PC-3 (cell line): ENCODE measurements around the gene SH3D19. TPM values are rescaled to one million over a fixed set of nuclear protein-coding genes. Genes with fewer than 3 reads are reported as not detected.

ENCODE experiments used
- ATAC-seq: fragments of 200-7000 bp; cut with Tn5 transposase; 2 replicates; pipeline ENCODE4 v1.9.1; 2020; ENCODE audit warnings: mild to moderate bottlenecking, moderate library complexity
- BruUV-seq: library from RNA; stranded (reverse); fragments of 400-500 nt; replicated peaks from 2 replicates; lab custom pipeline; 2021; lab: Mats Ljungman, UMichigan
- CTCF ChIA-PET: fragments of 300-600 bp; sonication (Branson Sonifier 250); formaldehyde crosslinking; loops from one replicate; lab custom pipeline; 2022; ENCODE audit warnings: antibody characterized with exemption; lab: Charles Lee
- POLR2A ChIA-PET: fragments of 300-600 bp; sonication (Branson Sonifier 250); formaldehyde crosslinking; loops from one replicate; lab custom pipeline; 2022; ENCODE audit warnings: antibody characterized with exemption; ENCODE audit not compliant: unreplicated experiment; lab: Charles Lee
- DNase-seq: peaks from one replicate; pipeline ENCODE4 v3.0.0-alpha.2; 2015
- H2AFZ ChIP-seq: fragments of 300-600 bp; sonication (generic); 2 replicates; pipeline ENCODE4 v1.6.0; 2016; ENCODE audit warnings: antibody characterized with exemption, low read length
- H3F3A ChIP-seq: fragments of 300-600 bp; sonication (generic); one replicate; pipeline ENCODE4 v1.6.0; 2017; ENCODE audit warnings: antibody characterized with exemption, low read length, control low read depth, mild to moderate bottlenecking; ENCODE audit not compliant: unreplicated experiment
- H3K27ac ChIP-seq: fragments of 300-600 bp; sonication (generic); 2 replicates; pipeline ENCODE4 v1.5.1; 2016; ENCODE audit warnings: mild to moderate bottlenecking, low read length
- H3K27me3 ChIP-seq: fragments of 300-600 bp; sonication (generic); 2 replicates; pipeline ENCODE4 v1.6.1; 2016; ENCODE audit warnings: low read length, mixed read lengths
- H3K36me3 ChIP-seq: fragments of 300-600 bp; sonication (generic); 2 replicates; pipeline ENCODE4 v1.6.1; 2016; ENCODE audit warnings: low read depth, mixed run types, low read length, mixed read lengths
- H3K4me1 ChIP-seq: fragments of 300-600 bp; sonication (generic); 2 replicates; pipeline ENCODE4 v1.5.1; 2016; ENCODE audit warnings: low read length; ENCODE audit not compliant: insufficient read depth
- H3K4me2 ChIP-seq: fragments of 300-600 bp; sonication (generic); 2 replicates; pipeline ENCODE4 v1.6.0; 2016; ENCODE audit warnings: low read length
- H3K4me3 ChIP-seq: fragments of 300-600 bp; sonication (generic); 2 replicates; pipeline ENCODE4 v1.5.1; 2016; ENCODE audit warnings: mild to moderate bottlenecking, low read length, mixed read lengths
- H3K79me2 ChIP-seq: fragments of 300-600 bp; sonication (generic); 2 replicates; pipeline ENCODE4 v1.6.1; 2017; ENCODE audit warnings: low read length, mixed read lengths
- H3K9ac ChIP-seq: fragments of 300-600 bp; sonication (generic); 2 replicates; pipeline ENCODE4 v1.6.0; 2016; ENCODE audit warnings: mild to moderate bottlenecking, low read length
- H3K9me2 ChIP-seq: fragments of 300-600 bp; sonication (generic); replicated peaks from 2 replicates; pipeline ENCODE4 v1.6.1; 2016; ENCODE audit warnings: mixed run types, low read length, mixed read lengths
- H3K9me3 ChIP-seq: fragments of 300-600 bp; sonication (generic); 2 replicates; pipeline ENCODE4 v1.6.1; 2016; ENCODE audit warnings: low read length, mixed read lengths
- H4K20me1 ChIP-seq: fragments of 300-600 bp; sonication (generic); 2 replicates; pipeline ENCODE4 v1.6.1; 2016; ENCODE audit warnings: low read length, mixed read lengths
- EZH2 ChIP-seq: fragments of 300-600 bp; sonication (generic); IDR thresholded peaks from one replicate; pipeline ENCODE4 v1.6.1; 2017; ENCODE audit warnings: antibody characterized with exemption, mild to moderate bottlenecking, low read length; ENCODE audit not compliant: unreplicated experiment
- EZH2phosphoT487 ChIP-seq: fragments of 300-600 bp; sonication (generic); IDR thresholded peaks from 2 replicates; pipeline ENCODE4 v1.6.1; 2018; ENCODE audit warnings: mild to moderate bottlenecking, antibody characterized with exemption, low read length, borderline replicate concordance
- intact Hi-C: fragments of 100-400 bp; cut with micrococcal nuclease; formaldehyde crosslinking; loops from 2 replicates; pipeline ENCODE4 v1.9.0; 2023
- total RNA-seq: library from RNA; depleted of rRNA; stranded (reverse); fragments of >200 nt; gene quantifications from 2 replicates; pipeline ENCODE4 v1.2.3, GENCODE V29; 2014
- TF ChIP-seq, protein P1 (sequence below): fragments of 300-600 bp; sonication (generic); conservative IDR thresholded peaks from 2 replicates; pipeline ENCODE4 v1.5.1; 2017; ENCODE audit warnings: antibody characterized with exemption, low read depth, mild to moderate bottlenecking, low read length

The SH3D19 gene
- total RNA-seq, 1 experiment from 2014 or later: 30.1 TPM

DNA sequence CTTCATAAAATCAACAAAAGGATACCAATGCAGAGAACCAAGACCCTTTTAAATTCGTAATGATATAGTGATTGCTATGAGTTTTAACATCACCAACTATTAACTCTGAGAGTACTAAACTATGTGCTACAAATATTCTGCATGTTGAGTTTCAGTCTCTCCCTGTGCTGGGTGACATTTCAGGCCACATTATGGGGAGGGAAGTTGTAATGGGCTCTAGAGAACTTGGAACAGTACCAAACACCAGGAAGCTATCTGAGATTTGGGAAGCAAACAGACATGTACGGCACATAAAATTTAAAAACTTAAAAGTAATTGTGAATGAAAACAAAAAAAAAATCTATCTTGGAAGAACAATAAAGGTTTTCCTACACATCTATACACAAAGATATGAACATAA, 108.1 kb downstream of the SH3D19 start:
- BruUV-seq: no TSS peak
- Histone ChIP-seq H3K9me3 (no peaks in the 10 kb centered on the region), H3K79me2 (no peaks in the 10 kb centered on the region), H3K9ac (no peak overlapping the region), H3K27ac (no peak overlapping the region), H3K36me3 (no peaks in the 10 kb centered on the region), H2AFZ (no peak overlapping the region), H3K4me2 (no peak overlapping the region), H3K27me3 (no peaks in the 10 kb centered on the region), H3K9me2 (no peaks in the 10 kb centered on the region), H3F3A (no peaks in the 10 kb centered on the region), H3K4me1 (0 out of 2 replicates have a peak, but pooled peaks cover 4% of the 10 kb centered on the region), H4K20me1 (no peaks in the 10 kb centered on the region), H3K4me3 (no peak overlapping the region)
- ChIA-PET CTCF (no interaction called here), POLR2A (no interaction called here)
- intact Hi-C loops: no loop called here
- ATAC-seq (no peak), DNase-seq (no peak)
- TF ChIP-seq, protein P1, sequence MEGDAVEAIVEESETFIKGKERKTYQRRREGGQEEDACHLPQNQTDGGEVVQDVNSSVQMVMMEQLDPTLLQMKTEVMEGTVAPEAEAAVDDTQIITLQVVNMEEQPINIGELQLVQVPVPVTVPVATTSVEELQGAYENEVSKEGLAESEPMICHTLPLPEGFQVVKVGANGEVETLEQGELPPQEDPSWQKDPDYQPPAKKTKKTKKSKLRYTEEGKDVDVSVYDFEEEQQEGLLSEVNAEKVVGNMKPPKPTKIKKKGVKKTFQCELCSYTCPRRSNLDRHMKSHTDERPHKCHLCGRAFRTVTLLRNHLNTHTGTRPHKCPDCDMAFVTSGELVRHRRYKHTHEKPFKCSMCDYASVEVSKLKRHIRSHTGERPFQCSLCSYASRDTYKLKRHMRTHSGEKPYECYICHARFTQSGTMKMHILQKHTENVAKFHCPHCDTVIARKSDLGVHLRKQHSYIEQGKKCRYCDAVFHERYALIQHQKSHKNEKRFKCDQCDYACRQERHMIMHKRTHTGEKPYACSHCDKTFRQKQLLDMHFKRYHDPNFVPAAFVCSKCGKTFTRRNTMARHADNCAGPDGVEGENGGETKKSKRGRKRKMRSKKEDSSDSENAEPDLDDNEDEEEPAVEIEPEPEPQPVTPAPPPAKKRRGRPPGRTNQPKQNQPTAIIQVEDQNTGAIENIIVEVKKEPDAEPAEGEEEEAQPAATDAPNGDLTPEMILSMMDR: no peak
- no peak for TF ChIP-seq EZH2phosphoT487
- TF ChIP-seq EZH2: no peak

DNA sequence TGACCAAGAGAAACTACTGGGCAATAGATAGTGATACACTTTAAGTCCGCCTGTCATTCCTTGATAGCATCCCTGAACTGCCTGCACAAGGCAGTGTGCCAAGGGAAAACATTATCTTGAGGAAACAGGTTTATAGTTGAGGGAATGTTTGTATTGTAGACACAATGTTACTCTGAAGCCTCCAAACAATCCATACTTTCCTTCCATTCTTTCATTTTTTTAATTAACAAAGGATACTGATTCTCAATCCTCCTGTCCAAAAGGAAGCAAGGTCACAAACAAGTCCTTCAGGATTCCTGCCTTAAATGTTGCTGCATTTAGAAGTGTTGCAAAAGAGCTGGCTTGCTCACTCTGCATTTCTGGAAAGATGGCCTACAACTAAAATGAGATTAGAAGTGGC, 110.1 kb downstream of the SH3D19 start:
- Histone ChIP-seq H3K27me3 (no peaks in the 10 kb centered on the region), H3K36me3 (no peaks in the 10 kb centered on the region), H3K9ac (no peak overlapping the region), H3K9me2 (no peaks in the 10 kb centered on the region), H2AFZ (no peak overlapping the region), H3K4me1 (0 out of 2 replicates have a peak, but pooled peaks cover 4% of the 10 kb centered on the region), H3K9me3 (no peaks in the 10 kb centered on the region), H3K4me2 (no peak overlapping the region), H3F3A (no peaks in the 10 kb centered on the region), H4K20me1 (no peaks in the 10 kb centered on the region), H3K4me3 (no peak overlapping the region), H3K27ac (no peak overlapping the region), H3K79me2 (no peaks in the 10 kb centered on the region)
- ChIA-PET CTCF (no interaction called here), POLR2A (no interaction called here)
- intact Hi-C loops: no loop called here
- no TSS peak for BruUV-seq
- TF ChIP-seq EZH2 (no peak), EZH2phosphoT487 (no peak)
- TF ChIP-seq, protein P1: no peak
- DNase-seq (no peak), ATAC-seq (no peak)

DNA sequence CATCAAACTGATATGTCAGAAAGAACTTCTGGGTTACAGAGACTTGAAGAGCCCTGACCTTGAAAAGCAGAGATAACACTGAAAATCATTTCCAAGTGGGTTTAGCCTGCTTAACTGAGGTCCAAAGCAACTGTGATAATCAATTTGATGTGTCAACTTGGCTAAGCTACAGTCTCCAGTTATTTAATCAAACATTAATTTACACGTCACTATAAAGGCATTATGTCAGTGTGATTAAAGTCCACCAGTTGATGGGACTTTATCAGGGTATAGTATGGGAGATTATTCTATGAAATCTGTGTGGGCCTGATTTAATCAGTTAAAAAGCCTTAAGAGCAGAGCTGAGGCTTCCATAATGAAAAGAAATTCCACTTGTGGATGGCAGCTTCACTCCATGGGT, 117.5 kb downstream of the SH3D19 start:
- Histone ChIP-seq H3K79me2 (no peaks in the 10 kb centered on the region), H3K27ac (no peak overlapping the region), H3K27me3 (no peaks in the 10 kb centered on the region), H3K36me3 (no peaks in the 10 kb centered on the region), H3F3A (no peaks in the 10 kb centered on the region), H3K9ac (no peak overlapping the region), H3K9me3 (no peaks in the 10 kb centered on the region), H3K4me1 (no peaks in the 10 kb centered on the region), H2AFZ (no peak overlapping the region), H3K9me2 (no peaks in the 10 kb centered on the region), H3K4me2 (no peak overlapping the region), H4K20me1 (no peaks in the 10 kb centered on the region), H3K4me3 (no peak overlapping the region)
- intact Hi-C loops: no loop called here
- no TSS peak for BruUV-seq
- ATAC-seq: no peak
- CTCF ChIA-PET: no interaction called here
- POLR2A ChIA-PET: no interaction called here
- TF ChIP-seq EZH2phosphoT487: no peak
- no peak for TF ChIP-seq EZH2
- TF ChIP-seq, protein P1: no peak
- DNase-seq: no peak
